HG03095 (cell line): ENCODE measurements around the gene KRTAP4-11.
"Not testable (repeated sequence)": the region's sequence is repeated elsewhere in the genome, so short reads cannot be mapped to it uniquely, and the experiment has no call there.

Source experiments
- ATAC-seq: cut with Tn5 transposase; IDR thresholded peaks from one replicate; pipeline ENCODE4 v1.9.1; 2021; ENCODE audit warnings: moderate library complexity; ENCODE audit not compliant: unreplicated experiment

KRTAP4-11 gene

DNA sequence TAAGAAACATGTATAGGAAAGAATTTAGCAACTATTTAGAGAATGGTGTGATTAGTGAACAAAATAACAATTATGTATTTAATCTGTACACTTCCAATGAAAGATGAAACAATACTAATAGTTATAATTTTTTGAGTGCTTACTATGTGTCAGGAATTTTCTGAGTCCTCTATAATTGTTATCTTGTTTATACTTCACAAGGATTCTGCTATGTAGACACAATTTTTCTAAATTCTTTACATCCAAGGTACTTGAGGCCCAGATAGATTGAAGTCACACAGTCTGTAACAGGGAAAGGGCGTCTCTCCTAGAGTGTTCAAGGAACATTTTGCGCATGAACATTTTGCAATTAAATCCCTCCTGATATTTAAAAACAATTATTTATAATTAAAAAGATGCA is 6.9 kb upstream of the KRTAP4-11 start:
- no peak for ATAC-seq

- not testable (repeated sequence) for ATAC-seq
Measured at GRCh38 chr17:41123991-41124371, 5.8 kb upstream of the KRTAP4-11 start, which contains the start of gene KRTAP4-12. Gene KRTAP4-12 (minus strand): TSS chr17:41124182. CDS start chr17:41124122, 60 bp downstream.

DNA sequence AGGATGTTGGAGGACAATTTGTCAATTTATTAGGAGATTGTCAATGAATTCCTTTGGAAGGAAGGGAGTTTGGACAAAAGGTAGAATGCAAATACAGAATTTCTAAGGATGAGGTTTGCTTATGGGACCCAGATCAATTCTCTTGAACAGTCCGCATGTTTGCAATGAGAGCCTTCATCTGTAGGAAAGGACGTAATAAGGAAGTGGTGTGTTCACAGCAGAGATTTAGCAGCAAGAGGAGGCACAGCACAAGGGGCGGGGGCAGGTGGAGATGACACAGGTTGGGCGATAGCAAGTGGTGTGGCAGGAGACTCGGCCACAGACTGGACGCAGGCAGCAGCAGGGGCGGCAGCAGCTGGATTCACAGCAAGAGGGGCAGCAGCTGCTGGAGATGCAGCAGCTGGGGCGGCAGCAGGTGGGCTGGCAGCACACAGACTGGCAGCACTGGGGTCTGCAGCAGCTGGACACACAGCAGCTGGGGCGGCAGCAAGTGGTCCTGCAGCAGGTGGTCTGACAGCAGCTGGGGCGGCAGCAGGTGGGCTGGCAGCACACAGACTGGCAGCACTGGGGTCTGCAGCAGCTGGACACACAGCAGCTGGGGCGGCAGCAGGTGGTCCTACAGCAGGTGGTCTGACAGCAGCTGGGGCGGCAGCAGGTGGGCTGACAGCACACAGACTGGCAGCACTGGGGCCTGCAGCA is 5.3 kb upstream of the KRTAP4-11 start:
- not testable (repeated sequence) for ATAC-seq

GRCh38 chr17:41121742-41122141 is 3.6 kb upstream of the KRTAP4-11 start:
- no peak for ATAC-seq

DNA sequence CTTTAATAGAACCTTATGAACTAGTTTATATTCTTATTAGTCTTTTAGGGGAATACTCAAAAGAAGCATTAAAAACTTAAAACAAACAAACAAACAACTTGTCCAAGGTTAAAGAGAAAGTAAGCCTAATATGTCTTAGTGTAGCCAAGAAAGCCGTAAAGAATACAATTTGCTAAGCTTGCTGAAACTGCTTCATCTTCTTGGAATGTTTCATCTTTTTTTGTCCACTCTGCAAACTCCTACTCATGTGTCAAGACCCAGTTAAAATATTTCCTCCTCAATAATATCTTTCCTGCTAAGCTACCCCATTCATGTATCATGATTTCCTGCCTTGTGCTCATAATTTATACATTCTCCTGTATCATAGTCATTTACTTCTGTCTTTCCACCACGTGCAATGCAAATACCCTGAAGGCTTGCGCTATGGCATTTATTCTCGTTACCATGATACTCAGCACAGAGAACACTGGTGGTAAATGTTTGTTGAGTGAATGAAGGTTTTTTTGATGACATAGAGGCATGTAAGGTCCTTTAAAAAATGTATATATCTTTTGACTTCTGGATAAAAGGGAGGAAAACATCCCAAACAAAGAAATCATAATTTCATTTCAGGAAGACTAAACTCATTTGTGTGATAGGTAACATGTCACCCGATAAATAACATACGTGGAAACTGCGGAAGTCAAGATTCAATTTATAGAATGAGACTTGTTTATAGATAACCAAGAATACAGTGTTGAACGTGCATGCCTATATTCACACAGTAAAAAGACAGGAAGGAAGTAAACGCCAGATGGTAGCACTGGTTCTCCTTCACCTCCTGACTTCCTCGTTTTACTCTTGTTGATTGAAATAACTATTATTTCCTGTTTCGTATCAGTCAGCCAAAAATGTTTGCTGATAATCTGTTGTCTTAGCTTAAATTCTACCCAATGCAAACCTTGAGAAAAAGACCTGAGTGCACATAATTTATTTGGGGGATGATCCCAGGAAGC is 1.8 kb upstream of the KRTAP4-11 start:
- not testable (repeated sequence) for ATAC-seq

GRCh38 chr17:41118721-41119120 is 548 bp upstream of the KRTAP4-11 start:
- no peak for ATAC-seq

DNA sequence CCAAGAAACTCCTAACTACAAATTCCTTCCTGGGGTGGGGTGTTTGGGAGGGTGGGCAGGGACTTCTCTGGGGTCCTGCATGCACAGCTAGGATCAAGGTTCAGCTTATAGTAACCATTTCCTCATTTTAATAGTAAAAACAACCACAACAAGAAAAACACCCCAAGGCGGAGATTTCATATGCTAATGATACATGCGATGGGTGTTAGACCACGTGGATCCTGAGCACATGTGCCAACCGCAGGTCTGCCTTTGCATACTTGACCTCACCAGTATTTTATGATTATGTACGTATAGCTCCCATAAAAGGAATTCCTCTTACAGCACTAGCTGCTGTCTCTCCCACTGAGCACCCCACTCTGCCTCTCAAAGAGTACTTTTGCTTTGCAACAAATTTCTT is 1.9 kb downstream of the KRTAP4-11 start:
- no peak for ATAC-seq

- no peak for ATAC-seq
Measured at GRCh38 chr17:41111151-41111885, 6.9 kb downstream of the KRTAP4-11 start.

DNA sequence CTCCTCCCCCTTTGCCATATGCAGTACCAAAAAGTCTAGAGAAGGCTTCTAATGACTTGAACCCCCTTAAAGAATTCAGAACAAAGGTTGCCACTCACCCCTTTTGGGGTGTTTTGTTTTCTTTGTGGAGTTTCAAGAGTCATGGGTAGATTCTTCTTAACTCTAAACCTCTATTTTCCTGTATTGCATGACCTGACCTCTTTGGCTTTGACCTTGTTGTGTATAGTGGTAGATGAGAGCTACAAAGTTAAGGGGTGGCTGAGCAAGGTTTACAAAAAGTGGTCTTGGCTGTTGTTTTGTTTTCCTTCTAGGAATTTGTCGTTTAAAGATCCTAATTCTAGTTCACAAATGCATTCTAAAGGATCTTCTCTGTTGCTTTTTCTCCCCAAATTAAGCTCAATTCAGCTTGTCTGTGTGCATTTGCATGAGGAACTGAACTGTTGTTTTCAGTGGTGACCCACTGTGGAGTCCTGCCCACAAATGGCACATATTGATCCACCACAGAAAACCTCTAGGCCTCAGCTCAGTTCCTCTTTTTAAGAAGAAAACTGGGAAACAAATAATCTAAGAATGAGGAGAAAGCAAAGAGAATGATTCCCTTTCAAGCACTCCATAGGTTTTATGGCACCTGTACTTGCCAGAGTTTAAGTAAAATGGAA is 9.3 kb downstream of the KRTAP4-11 start:
- ATAC-seq, result not testable (repeated sequence)

- ATAC-seq, result no peak
Measured at GRCh38 chr17:41107941-41108450, 10.2 kb downstream of the KRTAP4-11 start.

DNA sequence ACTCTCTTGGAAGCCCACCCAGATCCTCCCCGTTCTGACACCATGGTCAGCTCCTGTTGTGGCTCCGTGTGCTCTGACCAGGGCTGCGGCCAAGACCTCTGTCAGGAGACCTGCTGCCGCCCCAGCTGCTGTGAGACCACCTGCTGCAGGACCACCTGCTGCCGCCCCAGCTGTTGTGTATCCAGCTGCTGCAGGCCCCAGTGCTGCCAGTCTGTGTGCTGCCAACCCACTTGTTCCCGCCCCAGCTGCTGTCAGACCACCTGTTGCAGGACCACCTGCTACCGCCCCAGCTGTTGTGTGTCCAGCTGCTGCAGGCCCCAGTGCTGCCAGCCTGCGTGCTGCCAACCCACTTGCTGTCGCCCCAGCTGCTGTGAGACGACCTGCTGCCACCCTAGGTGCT is 12.8 kb downstream of the KRTAP4-11 start, which contains the start of gene KRTAP4-9:
Gene KRTAP4-9, plus strand, starts transcription at position 43 of the 400 bp plus-strand sequence. Its CDS starts 0 bp downstream, at position 43.
- not testable (repeated sequence) for ATAC-seq

GRCh38 chr17:41104386-41105038 is 13.7 kb downstream of the KRTAP4-11 start:
- ATAC-seq, result not testable (repeated sequence)

DNA sequence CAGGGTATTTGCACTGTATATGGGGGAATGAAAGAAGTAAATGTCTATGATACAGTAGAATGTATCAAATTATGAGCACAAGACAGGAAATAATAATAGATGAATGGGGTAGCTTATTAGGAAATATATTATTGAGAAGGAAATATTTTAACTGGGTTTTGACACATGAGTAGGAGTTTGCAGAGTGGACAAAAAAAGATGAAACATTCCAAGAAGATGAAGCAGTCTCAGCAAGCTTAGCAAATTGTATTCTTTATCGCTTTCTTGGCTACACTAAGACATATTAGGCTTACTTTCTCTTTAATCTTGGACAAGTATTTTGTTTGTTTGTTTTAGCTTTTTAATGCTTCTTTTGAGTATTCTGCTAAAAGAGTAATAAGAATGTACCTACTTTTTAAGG is 14.3 kb downstream of the KRTAP4-11 start:
- no peak for ATAC-seq

- ATAC-seq, result no peak
Measured at GRCh38 chr17:41101586-41102259, 16.4 kb downstream of the KRTAP4-11 start, which contains the start of gene KRTAP4-16. Gene KRTAP4-16 (minus strand): TSS chr17:41102209. CDS start chr17:41102209, 0 bp downstream.

GRCh38 chr17:41099682-41100480 is 18.3 kb downstream of the KRTAP4-11 start:
- not testable (repeated sequence) for ATAC-seq

GRCh38 chr17:41098481-41098880 is 19.7 kb downstream of the KRTAP4-11 start:
- ATAC-seq, result no peak

- no peak for ATAC-seq
Measured at GRCh38 chr17:41098042-41098441, 20.1 kb downstream of the KRTAP4-11 start, which contains the start of gene KRTAP4-8. Gene KRTAP4-8 (minus strand): TSS chr17:41098142. CDS start chr17:41098084, 58 bp downstream.

DNA sequence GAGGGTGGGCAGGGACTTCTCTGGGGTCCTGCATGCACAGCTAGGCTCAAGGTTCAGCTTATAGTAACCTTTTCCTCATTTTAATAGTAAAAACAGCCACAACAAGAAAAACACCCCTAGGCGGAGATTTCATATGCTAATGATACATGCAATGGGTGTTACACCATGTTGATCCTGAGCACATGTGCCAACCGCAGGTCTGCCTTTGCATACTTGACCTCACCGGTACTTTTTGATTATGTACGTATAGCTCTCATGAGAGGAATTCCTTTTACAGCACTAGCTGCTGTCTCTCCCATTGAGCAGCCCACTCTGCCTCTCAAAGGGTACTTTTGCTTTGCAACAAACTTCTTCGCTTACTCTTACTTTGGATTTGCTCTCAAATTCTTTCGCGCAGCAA is 22.1 kb downstream of the KRTAP4-11 start:
- ATAC-seq, result no peak
